PFSK-1 (cell line): Measurements from ENCODE around the gene SHD.

Experiments
- FOXP2 ChIP-seq: optimal IDR thresholded peaks from 2 replicates; pipeline ENCODE3; 2011; ENCODE audit warnings: borderline replicate concordance, control low read depth, inconsistent platforms; ENCODE audit not compliant: insufficient read depth; ENCODE audit errors: extremely low read length, extremely low read depth
- POLR2AphosphoS5 ChIP-seq: IDR thresholded peaks from 2 replicates; pipeline ENCODE4 v1.6.1; 2012; ENCODE audit warnings: low read depth, mild to moderate bottlenecking, control low read depth, low read length, moderate library complexity
- SIN3A ChIP-seq: IDR thresholded peaks from 2 replicates; pipeline ENCODE4 v1.6.1; 2012; ENCODE audit warnings: mild to moderate bottlenecking, low read length, moderate library complexity, borderline replicate concordance; ENCODE audit not compliant: insufficient read depth
- TAF1 ChIP-seq: IDR thresholded peaks from 2 replicates; pipeline ENCODE4 v1.6.1; 2012; ENCODE audit warnings: low read length, control low read depth, borderline replicate concordance; ENCODE audit not compliant: insufficient read depth
- TF ChIP-seq, protein P1 (sequence below), 2 experiments: IDR thresholded peaks; 2 replicates each; pipeline versions ENCODE4 v1.6.1 to v1.8.0; 2011 to 2012; ENCODE audit warnings: low read depth in 2 of 2, low read length in 2 of 2, control low read depth in 1 of 2, inconsistent platforms in 1 of 2, mild to moderate bottlenecking in 1 of 2, moderate library complexity in 1 of 2; ENCODE audit not compliant: insufficient read depth in 1 of 2

Gene SHD

DNA sequence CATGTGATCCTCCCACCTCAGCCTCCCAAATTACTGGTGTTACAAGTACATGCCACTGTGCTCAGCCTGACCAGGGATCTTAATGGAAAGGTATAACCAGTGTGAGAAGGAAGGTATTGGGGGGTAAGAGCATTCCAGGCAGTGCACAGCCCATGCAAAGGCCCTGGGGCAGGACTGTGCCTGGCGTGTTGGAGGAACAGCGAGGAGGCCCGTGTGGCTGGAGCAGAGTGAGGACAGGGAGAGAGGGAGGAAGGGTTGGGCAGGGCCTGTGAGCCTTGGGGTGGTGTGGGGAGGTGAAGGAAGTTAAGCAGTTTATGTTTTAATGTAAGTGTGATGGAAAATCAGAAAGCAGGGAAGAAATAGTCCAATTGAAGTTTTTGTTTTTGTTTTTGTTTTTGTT, 21.5 kb downstream of the SHD start:
- no peak for TF ChIP-seq SIN3A
- TF ChIP-seq, protein P1, sequence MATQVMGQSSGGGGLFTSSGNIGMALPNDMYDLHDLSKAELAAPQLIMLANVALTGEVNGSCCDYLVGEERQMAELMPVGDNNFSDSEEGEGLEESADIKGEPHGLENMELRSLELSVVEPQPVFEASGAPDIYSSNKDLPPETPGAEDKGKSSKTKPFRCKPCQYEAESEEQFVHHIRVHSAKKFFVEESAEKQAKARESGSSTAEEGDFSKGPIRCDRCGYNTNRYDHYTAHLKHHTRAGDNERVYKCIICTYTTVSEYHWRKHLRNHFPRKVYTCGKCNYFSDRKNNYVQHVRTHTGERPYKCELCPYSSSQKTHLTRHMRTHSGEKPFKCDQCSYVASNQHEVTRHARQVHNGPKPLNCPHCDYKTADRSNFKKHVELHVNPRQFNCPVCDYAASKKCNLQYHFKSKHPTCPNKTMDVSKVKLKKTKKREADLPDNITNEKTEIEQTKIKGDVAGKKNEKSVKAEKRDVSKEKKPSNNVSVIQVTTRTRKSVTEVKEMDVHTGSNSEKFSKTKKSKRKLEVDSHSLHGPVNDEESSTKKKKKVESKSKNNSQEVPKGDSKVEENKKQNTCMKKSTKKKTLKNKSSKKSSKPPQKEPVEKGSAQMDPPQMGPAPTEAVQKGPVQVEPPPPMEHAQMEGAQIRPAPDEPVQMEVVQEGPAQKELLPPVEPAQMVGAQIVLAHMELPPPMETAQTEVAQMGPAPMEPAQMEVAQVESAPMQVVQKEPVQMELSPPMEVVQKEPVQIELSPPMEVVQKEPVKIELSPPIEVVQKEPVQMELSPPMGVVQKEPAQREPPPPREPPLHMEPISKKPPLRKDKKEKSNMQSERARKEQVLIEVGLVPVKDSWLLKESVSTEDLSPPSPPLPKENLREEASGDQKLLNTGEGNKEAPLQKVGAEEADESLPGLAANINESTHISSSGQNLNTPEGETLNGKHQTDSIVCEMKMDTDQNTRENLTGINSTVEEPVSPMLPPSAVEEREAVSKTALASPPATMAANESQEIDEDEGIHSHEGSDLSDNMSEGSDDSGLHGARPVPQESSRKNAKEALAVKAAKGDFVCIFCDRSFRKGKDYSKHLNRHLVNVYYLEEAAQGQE (IDR thresholded peaks at IDR 0.05; ENCODE audit: insufficient read depth in 1 of 2, low read depth in 2 of 2, low read length in 2 of 2), result no peak
- no peak for TF ChIP-seq POLR2AphosphoS5
- TF ChIP-seq FOXP2, result no peak
- TF ChIP-seq TAF1, result no peak

DNA sequence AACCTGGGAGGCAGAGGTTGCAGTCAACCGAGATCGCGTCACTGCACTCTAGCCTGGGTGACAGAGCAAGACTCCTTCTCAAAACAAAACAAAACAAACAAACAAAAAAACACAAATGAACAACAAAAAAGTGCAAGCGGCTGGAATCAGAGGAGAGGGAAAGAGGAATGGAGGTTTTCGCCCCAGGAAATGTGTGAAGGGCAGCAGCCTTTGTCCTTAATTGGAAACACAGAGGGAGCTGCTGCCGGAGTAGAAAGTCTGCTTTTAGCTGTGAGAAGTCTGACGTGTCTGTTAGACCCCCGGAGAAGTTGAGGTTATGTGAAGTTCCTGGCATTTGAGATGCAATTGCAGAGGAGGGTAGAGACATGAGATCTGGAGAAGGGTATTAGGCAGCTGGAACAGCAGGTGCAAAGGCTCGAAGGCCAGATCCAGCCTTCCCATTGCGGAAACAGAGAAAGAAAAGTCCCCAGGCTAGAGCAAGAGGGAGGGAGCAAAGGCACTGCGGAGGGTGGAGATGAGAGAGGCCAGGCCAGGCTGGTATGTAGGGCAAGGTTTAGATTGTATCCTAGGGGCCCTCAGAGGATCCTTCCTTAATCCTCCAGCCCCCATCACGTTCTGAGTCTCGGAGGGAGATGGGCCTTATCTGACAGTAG, 22.6 kb downstream of the SHD start:
- TF ChIP-seq, protein P1 (IDR thresholded peaks at IDR 0.05; ENCODE audit: insufficient read depth in 1 of 2, low read depth in 2 of 2, low read length in 2 of 2), result no peak
- TF ChIP-seq TAF1 (no peak), FOXP2 (no peak), SIN3A (no peak), POLR2AphosphoS5 (no peak)

DNA sequence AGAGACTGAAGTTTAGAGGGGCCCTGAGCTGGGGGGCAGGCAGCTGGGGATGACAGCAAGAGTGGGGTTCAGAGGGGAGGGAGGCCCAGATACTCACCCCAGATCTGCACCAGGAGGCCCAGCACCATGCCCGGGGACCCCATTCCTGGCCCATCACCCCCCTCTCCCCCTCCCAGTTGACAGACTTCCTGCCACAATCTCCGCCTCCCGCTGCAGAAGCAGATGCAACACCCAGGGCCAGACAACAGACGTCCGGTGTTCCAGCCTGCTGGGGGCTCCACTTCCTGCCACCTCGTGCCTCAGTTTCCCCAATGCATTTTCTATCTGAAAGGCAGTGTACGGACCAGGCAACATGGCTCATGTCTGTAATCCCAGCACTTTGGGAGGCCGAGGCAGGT, 23.2 kb downstream of the SHD start, which contains the start of gene TMIGD2:
Gene TMIGD2, minus strand, starts transcription at position 147 of the 398 bp plus-strand sequence. Its CDS starts 4 bp downstream, at position 143.
- TF ChIP-seq TAF1 (no peak), FOXP2 (peak; percentile 46), SIN3A (no peak)

DNA sequence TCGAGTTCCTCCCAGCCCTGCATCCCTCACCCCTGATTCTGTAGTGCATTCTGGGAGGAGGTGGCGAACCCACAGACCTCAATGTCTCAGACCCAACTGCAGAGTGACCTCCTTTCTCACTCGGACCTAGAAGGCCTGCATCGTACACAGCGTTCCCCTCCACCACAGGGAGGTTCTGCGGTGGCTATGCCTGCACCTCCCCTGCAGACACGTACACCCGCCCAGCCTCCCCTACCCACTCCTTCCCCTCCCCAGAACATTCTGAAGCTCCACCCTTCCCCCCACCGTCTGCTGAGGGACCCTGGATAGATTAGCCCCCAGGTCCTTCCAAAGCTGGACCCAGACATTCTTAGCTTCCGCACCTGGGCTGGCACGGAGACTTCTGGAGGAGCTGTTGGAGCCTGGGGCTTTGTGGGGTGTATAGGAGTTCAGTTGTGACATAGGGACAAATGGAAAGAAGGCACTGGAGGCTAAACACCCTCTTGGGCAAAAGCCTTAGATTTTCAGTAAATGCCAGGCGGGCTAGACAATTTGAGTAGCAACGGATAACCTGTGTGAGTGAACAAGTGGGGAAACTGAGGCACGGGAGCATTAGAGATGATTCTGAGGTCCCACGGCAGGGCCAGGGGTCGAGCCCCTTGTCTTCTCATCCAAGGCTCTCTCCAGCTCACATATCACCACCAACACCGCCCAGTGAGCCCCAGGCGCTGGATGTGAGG, 24.9 kb downstream of the SHD start:
- TF ChIP-seq TAF1, result no peak
- TF ChIP-seq, protein P1 (IDR thresholded peaks at IDR 0.05; ENCODE audit: insufficient read depth in 1 of 2, low read depth in 2 of 2, low read length in 2 of 2), result no peak
- TF ChIP-seq SIN3A, result no peak

DNA sequence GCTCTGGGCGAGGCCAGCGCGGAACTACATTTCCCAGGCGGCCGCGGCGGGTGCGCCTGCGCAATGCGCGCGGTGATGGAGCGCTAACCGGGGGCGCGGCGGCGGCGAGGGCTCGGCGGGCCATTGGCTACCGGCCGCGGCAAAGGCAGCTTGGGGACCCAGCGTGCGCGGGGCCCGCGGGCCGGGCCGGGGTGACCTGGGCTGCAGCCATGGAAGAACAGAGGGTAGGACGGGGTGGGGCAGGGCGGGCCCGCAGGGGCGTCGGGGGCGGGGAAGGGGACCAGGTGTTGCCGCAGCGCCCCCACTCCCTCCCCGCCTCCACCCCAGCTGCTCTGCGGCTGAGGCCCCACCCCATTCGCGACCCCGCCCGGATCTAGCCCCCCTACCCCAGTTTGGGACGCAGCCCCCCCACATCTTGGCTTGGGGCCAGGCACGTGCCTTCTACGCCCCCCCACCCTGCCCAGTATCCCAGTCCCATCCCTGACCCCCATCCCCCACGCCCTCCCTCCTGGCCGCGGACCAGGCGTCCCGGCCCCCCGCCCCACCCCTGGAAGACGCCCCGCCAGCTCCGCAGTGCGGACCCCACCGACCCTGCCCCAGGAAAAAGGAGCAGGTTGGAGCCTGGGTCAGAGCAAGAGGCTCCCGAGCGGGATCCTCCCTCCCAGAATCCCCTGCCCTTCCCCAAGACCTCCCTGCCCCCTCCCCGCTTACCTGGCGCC, 25.6 kb downstream of the SHD start, which contains the start of gene FSD1:
Gene FSD1, plus strand, starts transcription at position 61 of the 719 bp plus-strand sequence. Its CDS starts 149 bp downstream, at position 210.
- no peak for TF ChIP-seq FOXP2
- TF ChIP-seq, protein P1 (IDR thresholded peaks at IDR 0.05; ENCODE audit: insufficient read depth in 1 of 2, low read depth in 2 of 2, low read length in 2 of 2), result no peak
- no peak for TF ChIP-seq SIN3A
- TF ChIP-seq TAF1, result no peak
- no peak for TF ChIP-seq POLR2AphosphoS5
